OCI-LY1 (cell line): ENCODE results near the gene AQP12A.

Source experiments
- H2AFZ ChIP-seq: fragments of 200-600 bp; sonication (generic), shearing (Covaris generic); 2 replicates; pipeline ENCODE4 v1.6.0; 2014; ENCODE audit warnings: antibody characterized with exemption, mild to moderate bottlenecking, low read length
- H3F3A ChIP-seq: fragments of 200-600 bp; sonication (generic), shearing (Covaris generic); 2 replicates; pipeline ENCODE4 v1.6.0; 2014; ENCODE audit warnings: mild to moderate bottlenecking, antibody characterized with exemption, low read length, moderate library complexity; ENCODE audit not compliant: insufficient read depth
- H3K27ac ChIP-seq: fragments of 200-600 bp; sonication (generic); 2 replicates; pipeline ENCODE4 v1.5.1; 2014; ENCODE audit warnings: low read length, mixed run types, mild to moderate bottlenecking, low read depth; ENCODE audit not compliant: poor library complexity, severe bottlenecking
- H3K27me3 ChIP-seq: fragments of 200-600 bp; sonication (generic); 2 replicates; pipeline ENCODE4 v1.6.0; 2014; ENCODE audit warnings: antibody characterized with exemption, mild to moderate bottlenecking, low read length, moderate library complexity; ENCODE audit not compliant: insufficient read depth
- H3K36me3 ChIP-seq: fragments of 200-600 bp; sonication (generic); 2 replicates; pipeline ENCODE4 v1.6.1; 2014; ENCODE audit warnings: mild to moderate bottlenecking, antibody characterized with exemption, low read length, moderate library complexity, mixed read lengths; ENCODE audit not compliant: insufficient read depth
- H3K4me1 ChIP-seq: fragments of 200-600 bp; sonication (generic); 2 replicates; pipeline ENCODE4 v1.5.1; 2014; ENCODE audit warnings: mild to moderate bottlenecking, low read length, moderate library complexity; ENCODE audit not compliant: insufficient read depth, severe bottlenecking
- H3K4me2 ChIP-seq: fragments of 200-600 bp; sonication (generic), shearing (Covaris generic); 2 replicates; pipeline ENCODE4 v1.6.1; 2014; ENCODE audit warnings: low read length
- H3K4me3 ChIP-seq: fragments of 200-600 bp; sonication (generic); 2 replicates; pipeline ENCODE4 v1.5.1; 2014; ENCODE audit warnings: low read length, low read depth, mild to moderate bottlenecking, mixed read lengths; ENCODE audit not compliant: poor library complexity, severe bottlenecking
- H3K79me2 ChIP-seq: fragments of 200-600 bp; shearing (Covaris generic); 2 replicates; pipeline ENCODE4 v1.6.1; 2016; ENCODE audit warnings: mixed run types, low read length, mixed read lengths; ENCODE audit not compliant: insufficient read depth
- H3K9ac ChIP-seq: fragments of 200-600 bp; sonication (generic), shearing (Covaris generic); 2 replicates; pipeline ENCODE4 v1.6.1; 2014; ENCODE audit warnings: mild to moderate bottlenecking, low read length, mixed read lengths
- H3K9me2 ChIP-seq: fragments of 200-600 bp; sonication (generic), shearing (Covaris generic); 2 replicates; pipeline ENCODE4 v1.6.1; 2014; ENCODE audit warnings: low read depth, mild to moderate bottlenecking, low read length, mixed read lengths
- H3K9me3 ChIP-seq: fragments of 200-600 bp; shearing (Covaris generic); 2 replicates; pipeline ENCODE4 v1.6.1; 2014; ENCODE audit warnings: low read length, mixed read lengths
- H4K20me1 ChIP-seq: fragments of 200-600 bp; sonication (generic), shearing (Covaris generic); 2 replicates; pipeline ENCODE4 v1.6.0; 2016; ENCODE audit warnings: mild to moderate bottlenecking, low read length; ENCODE audit not compliant: insufficient read depth
- EZH2 ChIP-seq: fragments of 200-600 bp; sonication (generic), shearing (Covaris generic); IDR thresholded peaks from 2 replicates; pipeline ENCODE4 v1.8.0; 2017; ENCODE audit warnings: borderline replicate concordance, mixed run types, mild to moderate bottlenecking, antibody characterized with exemption, low read length, moderate library complexity, mixed read lengths
- TF ChIP-seq, protein P1 (sequence below): fragments of 200-600 bp; sonication (generic), shearing (Covaris generic); IDR thresholded peaks from 2 replicates; pipeline ENCODE4 v1.5.1; 2017; ENCODE audit warnings: mild to moderate bottlenecking, antibody characterized with exemption, low read length, moderate library complexity, mixed read lengths

The AQP12A gene

DNA sequence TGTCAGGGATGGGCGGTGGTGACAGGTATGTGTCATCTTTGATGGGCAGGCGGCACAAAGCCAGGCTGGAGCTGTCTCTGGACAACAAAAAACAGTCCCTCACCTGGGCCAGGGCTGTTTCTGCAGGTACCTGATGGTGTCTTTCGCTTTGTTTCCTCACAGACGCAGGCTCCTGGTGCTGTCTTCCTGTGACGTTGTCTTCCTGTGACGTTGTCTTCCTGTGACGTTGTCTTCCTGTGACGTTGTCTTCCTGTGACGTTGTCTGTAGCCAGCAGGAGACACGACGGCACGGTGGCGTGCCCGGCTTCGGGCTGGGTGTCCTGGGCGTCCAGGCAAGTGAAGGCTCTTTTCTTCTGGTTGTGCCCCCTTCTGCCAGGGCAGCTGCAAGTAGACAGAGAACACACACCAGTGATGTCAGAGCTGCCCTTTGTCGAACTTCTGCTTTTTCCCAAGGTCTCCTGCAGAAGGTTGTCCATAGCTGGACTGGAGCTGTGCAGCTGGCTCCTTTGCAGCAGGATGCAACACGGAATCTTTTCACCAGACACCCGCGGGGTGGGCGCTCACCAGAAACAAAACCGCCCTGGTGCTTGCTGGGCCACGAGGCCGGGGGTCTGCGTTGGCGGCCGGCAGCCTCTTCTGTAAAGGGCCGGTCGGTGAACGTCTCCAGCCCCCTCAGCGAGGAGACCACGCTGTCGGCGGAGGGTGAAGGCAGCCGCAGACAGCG is 45.3 kb upstream of the AQP12A start:
- no peak overlapping the region for H3K27ac ChIP-seq
- no peaks in the 10 kb centered on the region for H3K9me3 ChIP-seq
- no peak overlapping the region for H2AFZ ChIP-seq
- no peaks in the 10 kb centered on the region for H3K9me2 ChIP-seq
- no peaks in the 10 kb centered on the region for H3K27me3 ChIP-seq
- no peak overlapping the region for H3K9ac ChIP-seq
- TF ChIP-seq EZH2, result no peak
- TF ChIP-seq, protein P1, sequence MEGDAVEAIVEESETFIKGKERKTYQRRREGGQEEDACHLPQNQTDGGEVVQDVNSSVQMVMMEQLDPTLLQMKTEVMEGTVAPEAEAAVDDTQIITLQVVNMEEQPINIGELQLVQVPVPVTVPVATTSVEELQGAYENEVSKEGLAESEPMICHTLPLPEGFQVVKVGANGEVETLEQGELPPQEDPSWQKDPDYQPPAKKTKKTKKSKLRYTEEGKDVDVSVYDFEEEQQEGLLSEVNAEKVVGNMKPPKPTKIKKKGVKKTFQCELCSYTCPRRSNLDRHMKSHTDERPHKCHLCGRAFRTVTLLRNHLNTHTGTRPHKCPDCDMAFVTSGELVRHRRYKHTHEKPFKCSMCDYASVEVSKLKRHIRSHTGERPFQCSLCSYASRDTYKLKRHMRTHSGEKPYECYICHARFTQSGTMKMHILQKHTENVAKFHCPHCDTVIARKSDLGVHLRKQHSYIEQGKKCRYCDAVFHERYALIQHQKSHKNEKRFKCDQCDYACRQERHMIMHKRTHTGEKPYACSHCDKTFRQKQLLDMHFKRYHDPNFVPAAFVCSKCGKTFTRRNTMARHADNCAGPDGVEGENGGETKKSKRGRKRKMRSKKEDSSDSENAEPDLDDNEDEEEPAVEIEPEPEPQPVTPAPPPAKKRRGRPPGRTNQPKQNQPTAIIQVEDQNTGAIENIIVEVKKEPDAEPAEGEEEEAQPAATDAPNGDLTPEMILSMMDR, result no peak
- H3K36me3 ChIP-seq, result no peaks in the 10 kb centered on the region
- H3K79me2 ChIP-seq, result no peaks in the 10 kb centered on the region
- no peaks in the 10 kb centered on the region for H4K20me1 ChIP-seq
- no peaks in the 10 kb centered on the region for H3F3A ChIP-seq
- no peak overlapping the region for H3K4me2 ChIP-seq
- H3K4me1 ChIP-seq, result no peaks in the 10 kb centered on the region
- no peak overlapping the region for H3K4me3 ChIP-seq

DNA sequence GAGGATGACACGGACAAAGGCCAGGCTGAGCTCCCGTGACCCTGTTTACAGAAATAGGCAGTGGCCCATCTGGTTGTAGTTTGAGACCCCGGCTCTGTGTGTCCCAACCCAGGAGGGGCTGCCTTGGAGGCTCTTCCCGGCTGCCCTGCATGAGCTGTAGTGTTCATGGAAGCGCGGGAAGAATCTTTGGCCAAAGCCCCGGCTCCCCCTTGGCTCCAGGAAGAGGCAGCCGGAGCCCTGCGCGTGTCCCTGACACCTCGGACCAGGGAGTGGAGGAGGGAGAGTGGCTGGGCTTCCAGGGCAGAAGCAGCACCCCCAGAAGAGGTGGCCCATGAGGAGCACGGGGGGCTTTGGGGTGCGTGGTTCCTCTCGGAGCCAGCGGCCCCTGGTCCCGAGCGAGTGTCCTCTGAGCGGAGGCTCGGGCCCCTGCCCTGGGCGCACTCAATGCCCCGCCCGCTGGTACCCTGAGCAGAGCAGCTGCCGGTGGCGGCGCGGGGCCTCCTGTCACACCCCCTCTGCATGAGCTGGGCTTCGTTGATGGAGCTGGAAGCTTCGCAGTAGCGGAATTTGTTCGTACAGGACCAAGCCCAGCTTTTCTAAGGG is 44.7 kb upstream of the AQP12A start:
- H3K79me2 ChIP-seq, result no peaks in the 10 kb centered on the region
- no peaks in the 10 kb centered on the region for H4K20me1 ChIP-seq
- no peaks in the 10 kb centered on the region for H3K9me3 ChIP-seq

GRCh38 chr2:240647503-240648154 is 44.0 kb upstream of the AQP12A start:
- Histone ChIP-seq H3K27me3 (no peaks in the 10 kb centered on the region), H3K9ac (no peak overlapping the region), H3K36me3 (no peaks in the 10 kb centered on the region), H3K4me3 (no peak overlapping the region), H3K4me1 (no peaks in the 10 kb centered on the region), H3K9me3 (no peaks in the 10 kb centered on the region), H3K27ac (no peak overlapping the region), H2AFZ (no peak overlapping the region), H3F3A (no peaks in the 10 kb centered on the region), H3K4me2 (no peak overlapping the region), H3K79me2 (no peaks in the 10 kb centered on the region), H4K20me1 (no peaks in the 10 kb centered on the region), H3K9me2 (no peaks in the 10 kb centered on the region)
- no peak for TF ChIP-seq EZH2
- TF ChIP-seq, protein P1, result no peak

More for the DNA sequence above, 44.7 kb upstream of the AQP12A start:
- Histone ChIP-seq H3K4me3 (no peak overlapping the region), H2AFZ (no peak overlapping the region), H3K27me3 (no peaks in the 10 kb centered on the region), H3K9me2 (no peaks in the 10 kb centered on the region), H3K36me3 (no peaks in the 10 kb centered on the region), H3K9ac (no peak overlapping the region), H3K4me1 (no peaks in the 10 kb centered on the region), H3K4me2 (no peak overlapping the region), H3F3A (no peaks in the 10 kb centered on the region), H3K27ac (no peak overlapping the region)
- TF ChIP-seq EZH2, result no peak
